NCI-H748 treated with DMSO at 0.1 percent for 48 hours (cell line): ENCODE measurements around the gene SERPINB12.

ENCODE experiments used
- DNase-seq: peaks from one replicate; lab custom pipeline; 2025; lab: John Stamatoyannopoulos, UW

SERPINB12 gene

GRCh38 chr18:63542069-63542468, at the start of gene SERPINB12:
Gene SERPINB12 (plus strand): TSS chr18:63542369. CDS start chr18:63556160, 13,791 bp downstream.
- DNase-seq, result no peak

GRCh38 chr18:63492851-63493250, 49.3 kb upstream of the SERPINB12 start:
- DNase-seq, result no peak

GRCh38 chr18:63495675-63496074, 46.5 kb upstream of the SERPINB12 start:
- no peak for DNase-seq

- no peak for DNase-seq
Measured at GRCh38 chr18:63505566-63506335, 36.4 kb upstream of the SERPINB12 start.

GRCh38 chr18:63506336-63506646, 35.9 kb upstream of the SERPINB12 start:
- no peak for DNase-seq

- DNase-seq, result no peak
Measured at GRCh38 chr18:63508596-63508995, 33.6 kb upstream of the SERPINB12 start.

GRCh38 chr18:63511285-63511684, 30.9 kb upstream of the SERPINB12 start:
- peak; percentile 82 for DNase-seq

GRCh38 chr18:63514326-63514725, 27.8 kb upstream of the SERPINB12 start:
- no peak for DNase-seq

GRCh38 chr18:63514888-63515678, 27.1 kb upstream of the SERPINB12 start:
- no peak for DNase-seq

GRCh38 chr18:63515801-63516200, 26.4 kb upstream of the SERPINB12 start:
- DNase-seq, result no peak

GRCh38 chr18:63518178-63519012, 23.8 kb upstream of the SERPINB12 start:
- DNase-seq, result peak; percentile 81

- no peak for DNase-seq
Measured at GRCh38 chr18:63520053-63520685, 22.0 kb upstream of the SERPINB12 start.

GRCh38 chr18:63523660-63524059, 18.5 kb upstream of the SERPINB12 start:
- no peak for DNase-seq

GRCh38 chr18:63527251-63527650, 14.9 kb upstream of the SERPINB12 start:
- DNase-seq, result no peak

GRCh38 chr18:63528863-63529492, 13.2 kb upstream of the SERPINB12 start:
- DNase-seq, result no peak

GRCh38 chr18:63532471-63532870, 9.7 kb upstream of the SERPINB12 start:
- no peak for DNase-seq

- DNase-seq, result no peak
Measured at GRCh38 chr18:63534615-63535014, 7.6 kb upstream of the SERPINB12 start.

GRCh38 chr18:63539904-63540510, 2.2 kb upstream of the SERPINB12 start:
- DNase-seq, result no peak

- DNase-seq, result no peak
Measured at GRCh38 chr18:63544017-63544416, 1.8 kb downstream of the SERPINB12 start.

- DNase-seq, result no peak
Measured at GRCh38 chr18:63545000-63545399, 2.8 kb downstream of the SERPINB12 start.

- DNase-seq, result no peak
Measured at GRCh38 chr18:63550068-63550467, 7.9 kb downstream of the SERPINB12 start.
